ENCODE measurements around the gene ASAP2. TPM values are rescaled to one million over a fixed set of nuclear protein-coding genes. Genes with fewer than 3 reads are reported as not detected.

Gene ASAP2
- polyA plus RNA-seq, 1 donor (not counting 4 experiments of a cell fraction or from before 2014, with no cell fraction given): 54.2 TPM

- H3K4me1 ChIP-seq (ENCODE audit: control insufficient read depth, extremely low read depth, insufficient read depth, low read length): no peaks in the 10 kb centered on the region
- no peaks in the 10 kb centered on the region for H3K9me1 ChIP-seq (ENCODE audit: control insufficient read depth, extremely low read depth, insufficient read depth, low read length)
- no peaks in the 10 kb centered on the region for H3K79me2 ChIP-seq (ENCODE audit: control insufficient read depth, insufficient read depth, low read length)
- H3K9ac ChIP-seq (ENCODE audit: control insufficient read depth, extremely low read depth, insufficient read depth, low read length): no peak overlapping the region
- no peak overlapping the region for H2AFZ ChIP-seq (ENCODE audit: control insufficient read depth, low read length)
- no peak overlapping the region for H3K4me3 ChIP-seq (ENCODE audit: control insufficient read depth in 2 of 3, extremely low read depth in 1 of 3, insufficient read depth in 2 of 3, low read depth in 1 of 3, low read length in 3 of 3)
- H3K27me3 ChIP-seq (ENCODE audit: control insufficient read depth, extremely low read depth, insufficient read depth, low read length): no peaks in the 10 kb centered on the region
- no peaks in the 10 kb centered on the region for H4K20me1 ChIP-seq (ENCODE audit: control insufficient read depth, extremely low read depth, insufficient read depth, low read length)
- DNase-seq (ENCODE audit: low read depth, low spot score): no peak
- no peaks in the 10 kb centered on the region for H3K9me3 ChIP-seq (ENCODE audit: control insufficient read depth, low read depth, low read length)
- TF ChIP-seq EZH2 (IDR thresholded peaks at IDR 0.05; ENCODE audit: low read length): no peak
- TF ChIP-seq CTCF (optimal IDR thresholded peaks at IDR 0.05 in 1 of 3, IDR thresholded peaks at IDR 0.05 in 1 of 3, conservative IDR thresholded peaks at IDR 0.05 in 1 of 3; ENCODE audit: extremely low read depth in 1 of 3, insufficient read depth in 2 of 3, low read length in 3 of 3): no peak
- H3K36me3 ChIP-seq (ENCODE audit: control insufficient read depth in 2 of 2, extremely low read depth in 1 of 2, insufficient read depth in 2 of 2, low read length in 2 of 2): no peaks in the 10 kb centered on the region
- dilution Hi-C loops (cut with MboI; ENCODE audit: extremely low pct_ligation_motif_present, low sequenced_read_pairs): no loop called here
- no peak for FAIRE-seq
- H3K4me2 ChIP-seq (ENCODE audit: control insufficient read depth, extremely low read depth, insufficient read depth, low read depth, low read length): no peak overlapping the region
- H3K27ac ChIP-seq (ENCODE audit: control insufficient read depth, insufficient read depth, low read length): no peak overlapping the region
Observed at GRCh38 chr2:9188823-9189222, 17.8 kb upstream of the ASAP2 start.

- no peaks in the 10 kb centered on the region for H3K36me3 ChIP-seq (ENCODE audit: control insufficient read depth in 2 of 2, extremely low read depth in 1 of 2, insufficient read depth in 2 of 2, low read length in 2 of 2)
- no peak for DNase-seq (ENCODE audit: low read depth, low spot score)
- H3K9me1 ChIP-seq (ENCODE audit: control insufficient read depth, extremely low read depth, insufficient read depth, low read length): no peaks in the 10 kb centered on the region
- TF ChIP-seq CTCF (optimal IDR thresholded peaks at IDR 0.05 in 1 of 3, IDR thresholded peaks at IDR 0.05 in 1 of 3, conservative IDR thresholded peaks at IDR 0.05 in 1 of 3; ENCODE audit: extremely low read depth in 1 of 3, insufficient read depth in 2 of 3, low read length in 3 of 3) (no peak), EZH2 (IDR thresholded peaks at IDR 0.05; ENCODE audit: low read length) (no peak)
- H3K79me2 ChIP-seq (ENCODE audit: control insufficient read depth, insufficient read depth, low read length): no peaks in the 10 kb centered on the region
- H4K20me1 ChIP-seq (ENCODE audit: control insufficient read depth, extremely low read depth, insufficient read depth, low read length): no peaks in the 10 kb centered on the region
- no peaks in the 10 kb centered on the region for H3K9me3 ChIP-seq (ENCODE audit: control insufficient read depth, low read depth, low read length)
- H3K27me3 ChIP-seq (ENCODE audit: control insufficient read depth, extremely low read depth, insufficient read depth, low read length): no peaks in the 10 kb centered on the region
- H3K4me1 ChIP-seq (ENCODE audit: control insufficient read depth, extremely low read depth, insufficient read depth, low read length): no peaks in the 10 kb centered on the region
- no peak overlapping the region for H3K4me3 ChIP-seq (ENCODE audit: control insufficient read depth in 2 of 3, extremely low read depth in 1 of 3, insufficient read depth in 2 of 3, low read depth in 1 of 3, low read length in 3 of 3)
- no peak overlapping the region for H2AFZ ChIP-seq (ENCODE audit: control insufficient read depth, low read length)
- H3K27ac ChIP-seq (ENCODE audit: control insufficient read depth, insufficient read depth, low read length): no peak overlapping the region
- dilution Hi-C loops (cut with MboI; ENCODE audit: extremely low pct_ligation_motif_present, low sequenced_read_pairs): no loop called here
- no peak overlapping the region for H3K4me2 ChIP-seq (ENCODE audit: control insufficient read depth, extremely low read depth, insufficient read depth, low read depth, low read length)
- H3K9ac ChIP-seq (ENCODE audit: control insufficient read depth, extremely low read depth, insufficient read depth, low read length): no peak overlapping the region
- FAIRE-seq: no peak
Observed at GRCh38 chr2:9189901-9190300, 16.7 kb upstream of the ASAP2 start.
